OCI-LY7 (cell line): ENCODE measurements around the gene PTPRM. TPM values are rescaled to one million over a fixed set of nuclear protein-coding genes. Genes with fewer than 3 reads are reported as not detected.

ENCODE experiments used
- BruUV-seq: library from RNA; stranded (reverse); fragments of 400-500 nt; replicated peaks from 2 replicates; lab custom pipeline; 2021; lab: Mats Ljungman, UMichigan
- CTCF ChIA-PET: fragments of 300-600 bp; sonication (Branson Sonifier 250); formaldehyde crosslinking; loops from one replicate; lab custom pipeline; 2022; ENCODE audit warnings: antibody characterized with exemption; ENCODE audit not compliant: unreplicated experiment; lab: Charles Lee
- POLR2A ChIA-PET: fragments of 300-600 bp; sonication (Branson Sonifier 250); formaldehyde crosslinking; loops from one replicate; lab custom pipeline; 2022; ENCODE audit warnings: antibody characterized with exemption; lab: Charles Lee
- DNase-seq: peaks from one replicate; pipeline ENCODE4 v3.0.0-alpha.2; 2015; ENCODE audit warnings: low spot score
- H2AFZ ChIP-seq: fragments of 200-600 bp; sonication (generic), shearing (Covaris generic); 2 replicates; pipeline ENCODE4 v1.6.1; 2014; ENCODE audit warnings: mild to moderate bottlenecking, antibody characterized with exemption, low read length, moderate library complexity
- H3K27ac ChIP-seq: fragments of 200-600 bp; sonication (generic); 2 replicates; pipeline ENCODE4 v1.5.1; 2014; ENCODE audit warnings: mixed run types, low read depth, mild to moderate bottlenecking, moderate library complexity, low read length, inconsistent platforms; ENCODE audit not compliant: poor library complexity, severe bottlenecking
- H3K36me3 ChIP-seq: fragments of 200-600 bp; sonication (generic); 2 replicates; pipeline ENCODE4 v1.6.1; 2014; ENCODE audit warnings: mild to moderate bottlenecking, antibody characterized with exemption, low read length, moderate library complexity, mixed read lengths; ENCODE audit not compliant: insufficient read depth
- H3K4me1 ChIP-seq: fragments of 200-600 bp; sonication (generic); 2 replicates; pipeline ENCODE4 v1.5.1; 2014; ENCODE audit warnings: mild to moderate bottlenecking, low read length; ENCODE audit not compliant: insufficient read depth, poor library complexity, severe bottlenecking
- H3K4me2 ChIP-seq: fragments of 200-600 bp; sonication (generic); 2 replicates; pipeline ENCODE4 v1.6.1; 2014; ENCODE audit warnings: mild to moderate bottlenecking, low read length
- H3K4me3 ChIP-seq: fragments of 200-600 bp; sonication (generic); 2 replicates; pipeline ENCODE4 v1.5.1; 2014; ENCODE audit warnings: mild to moderate bottlenecking, low read depth, low read length; ENCODE audit not compliant: poor library complexity, severe bottlenecking
- H3K79me2 ChIP-seq: fragments of 200-600 bp; sonication (generic); 2 replicates; pipeline ENCODE4 v1.6.1; 2016; ENCODE audit warnings: low read depth, mild to moderate bottlenecking, low read length, moderate library complexity, mixed read lengths; ENCODE audit not compliant: insufficient read depth
- H3K9me2 ChIP-seq: fragments of 200-600 bp; sonication (generic); 2 replicates; pipeline ENCODE4 v1.6.1; 2016; ENCODE audit warnings: mild to moderate bottlenecking, low read length, mixed read lengths; ENCODE audit not compliant: insufficient read depth
- H3K9me3 ChIP-seq: fragments of 200-600 bp; sonication (generic); 2 replicates; pipeline ENCODE4 v1.6.1; 2014; ENCODE audit warnings: mild to moderate bottlenecking, mixed run types, low read length, mixed read lengths
- H4K20me1 ChIP-seq: fragments of 200-600 bp; sonication (generic); 2 replicates; pipeline ENCODE4 v1.6.1; 2014; ENCODE audit warnings: mild to moderate bottlenecking, antibody characterized with exemption, low read length, moderate library complexity, mixed read lengths; ENCODE audit not compliant: insufficient read depth
- CTCF ChIP-seq: fragments of 200-600 bp; sonication (generic); conservative IDR thresholded peaks from 2 replicates; pipeline ENCODE4 v1.5.1; 2014; ENCODE audit warnings: mild to moderate bottlenecking, antibody characterized with exemption, low read length, moderate library complexity, mixed read lengths
- EZH2phosphoT487 ChIP-seq: fragments of 200-600 bp; sonication (generic); IDR thresholded peaks from 2 replicates; pipeline ENCODE4 v1.6.1; 2018; ENCODE audit warnings: low read depth, borderline replicate concordance, mild to moderate bottlenecking, mixed run types, antibody characterized with exemption, low read length, moderate library complexity, mixed read lengths
- intact Hi-C: fragments of 100-400 bp; cut with micrococcal nuclease; formaldehyde crosslinking; loops from one replicate; pipeline ENCODE4 v1.10.0; 2022; ENCODE audit not compliant: unreplicated experiment
- total RNA-seq, 2 experiments: library from RNA; depleted of rRNA in 1 of 2; stranded (reverse); fragments of >200 nt in 1 of 2; shearing (Covaris generic) in 1 of 2; gene quantifications; 2 replicates each; pipeline ENCODE4 v1.2.3, GENCODE V29; 2014 to 2022

PTPRM gene
- total RNA-seq, 2 experiments from 2014 or later, result not detected

DNA sequence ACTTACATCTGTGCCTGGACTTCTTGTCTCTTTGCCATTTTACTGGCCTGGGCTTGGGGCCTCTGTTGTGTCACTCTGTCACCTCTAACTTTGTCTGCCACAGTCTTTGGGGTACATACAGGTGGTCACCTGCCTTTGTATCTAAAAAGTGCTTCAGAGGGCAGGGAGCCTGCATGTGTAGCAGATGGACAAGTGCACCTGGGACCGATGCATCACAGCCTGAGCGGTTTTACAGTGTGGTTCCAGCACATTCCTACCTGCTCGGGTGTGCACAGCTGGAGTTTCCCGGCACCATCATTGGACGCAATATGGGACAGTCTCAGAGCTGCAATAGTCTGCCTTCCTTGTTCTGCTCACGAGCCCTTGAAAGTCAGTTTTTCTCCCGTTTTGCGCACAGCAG lies 792.4 kb downstream of the PTPRM start:
- no peak for TF ChIP-seq EZH2phosphoT487
- TF ChIP-seq CTCF, result no peak
- intact Hi-C loops, result no loop called here
- no peaks in the 10 kb centered on the region for H3K9me3 ChIP-seq
- no peak for DNase-seq
- no peaks in the 10 kb centered on the region for H3K36me3 ChIP-seq
- no TSS peak for BruUV-seq
- no peak overlapping the region for H3K4me3 ChIP-seq
- H3K9me2 ChIP-seq, result no peaks in the 10 kb centered on the region
- no peaks in the 10 kb centered on the region for H3K79me2 ChIP-seq
- H4K20me1 ChIP-seq, result no peaks in the 10 kb centered on the region
- CTCF ChIA-PET, result no interaction called here
- no peak overlapping the region for H2AFZ ChIP-seq
- no peak overlapping the region for H3K27ac ChIP-seq
- no peak overlapping the region for H3K4me2 ChIP-seq
- H3K4me1 ChIP-seq, result no peaks in the 10 kb centered on the region
- POLR2A ChIA-PET, result interaction anchor here (0.6 kb wide), 1 partner anchor 1121 kb away, joined by 3 read pairs; no protein-coding TSS in a partner anchor

- POLR2A ChIA-PET, result no interaction called here
- intact Hi-C loops, result no loop called here
- no peak for TF ChIP-seq CTCF
- TF ChIP-seq EZH2phosphoT487, result no peak
- no TSS peak for BruUV-seq
- no peaks in the 10 kb centered on the region for H3K9me3 ChIP-seq
- H3K36me3 ChIP-seq, result no peaks in the 10 kb centered on the region
- no peaks in the 10 kb centered on the region for H3K9me2 ChIP-seq
- no peak overlapping the region for H3K4me3 ChIP-seq
- CTCF ChIA-PET, result interaction anchor here (1.5 kb wide), 1 partner anchor 12 kb away, joined by 3 read pairs; no protein-coding TSS in a partner anchor
- H3K4me1 ChIP-seq, result no peaks in the 10 kb centered on the region
- no peak overlapping the region for H3K27ac ChIP-seq
- no peaks in the 10 kb centered on the region for H3K79me2 ChIP-seq
- DNase-seq, result no peak
- no peaks in the 10 kb centered on the region for H4K20me1 ChIP-seq
- H3K4me2 ChIP-seq, result no peak overlapping the region
- no peak overlapping the region for H2AFZ ChIP-seq
These were observed 794.9 kb downstream of the PTPRM start for GRCh38 chr18:8361941-8362471.

GRCh38 chr18:8362863-8363262 lies 795.7 kb downstream of the PTPRM start:
- no peaks in the 10 kb centered on the region for H3K4me1 ChIP-seq
- POLR2A ChIA-PET, result no interaction called here
- H2AFZ ChIP-seq, result no peak overlapping the region
- no peak for TF ChIP-seq EZH2phosphoT487
- TF ChIP-seq CTCF, result no peak
- no peak for DNase-seq
- no peaks in the 10 kb centered on the region for H3K79me2 ChIP-seq
- no peaks in the 10 kb centered on the region for H3K9me2 ChIP-seq
- intact Hi-C loops, result no loop called here
- H3K4me3 ChIP-seq, result no peak overlapping the region
- BruUV-seq, result no TSS peak
- CTCF ChIA-PET, result no interaction called here
- H3K4me2 ChIP-seq, result no peak overlapping the region
- H3K36me3 ChIP-seq, result no peaks in the 10 kb centered on the region
- no peaks in the 10 kb centered on the region for H4K20me1 ChIP-seq
- no peak overlapping the region for H3K27ac ChIP-seq
- no peaks in the 10 kb centered on the region for H3K9me3 ChIP-seq
